Activated CD8-positive, alpha-beta memory T cell treated with anti-CD3 and anti-CD28 coated beads, Interleukin-2, amount 50 U/mL, for 4 hours (primary cell): ENCODE results near the gene FOXI2.

Source experiments
- DNase-seq: peaks from one replicate; pipeline ENCODE4 v3.0.0-alpha.2; 2020

Gene FOXI2

GRCh38 chr10:127736915-127737562 is at the start of gene FOXI2:
TSS of gene FOXI2 (plus strand) at chr10:127737185. CDS start at chr10:127737274, 89 bp downstream.
- no peak for DNase-seq

GRCh38 chr10:127687548-127687947 is 49.4 kb upstream of the FOXI2 start:
- no peak for DNase-seq

GRCh38 chr10:127690176-127690835 is 46.7 kb upstream of the FOXI2 start:
- no peak for DNase-seq

- DNase-seq, result no peak
Measured at GRCh38 chr10:127694580-127695193, 42.3 kb upstream of the FOXI2 start.

GRCh38 chr10:127695431-127695830 is 41.6 kb upstream of the FOXI2 start:
- DNase-seq, result no peak

- DNase-seq, result no peak
Measured at GRCh38 chr10:127698886-127699285, 38.1 kb upstream of the FOXI2 start.

- no peak for DNase-seq
Measured at GRCh38 chr10:127699311-127699710, 37.7 kb upstream of the FOXI2 start.

GRCh38 chr10:127702271-127702670 is 34.7 kb upstream of the FOXI2 start:
- DNase-seq, result no peak

GRCh38 chr10:127715249-127715648 is 21.7 kb upstream of the FOXI2 start:
- DNase-seq, result no peak

- no peak for DNase-seq
Measured at GRCh38 chr10:127715782-127716378, 21.1 kb upstream of the FOXI2 start.

- no peak for DNase-seq
Measured at GRCh38 chr10:127720142-127720541, 16.8 kb upstream of the FOXI2 start.

- DNase-seq, result no peak
Measured at GRCh38 chr10:127720903-127721302, 16.1 kb upstream of the FOXI2 start.

- DNase-seq, result no peak
Measured at GRCh38 chr10:127734753-127735152, 2.2 kb upstream of the FOXI2 start.

GRCh38 chr10:127735156-127735555 is 1.8 kb upstream of the FOXI2 start:
- no peak for DNase-seq

GRCh38 chr10:127735723-127736221 is 1.2 kb upstream of the FOXI2 start:
- DNase-seq, result no peak

- DNase-seq, result no peak
Measured at GRCh38 chr10:127736222-127736914, 617 bp upstream of the FOXI2 start.

- no peak for DNase-seq
Measured at GRCh38 chr10:127737563-127738511, 852 bp downstream of the FOXI2 start.

- no peak for DNase-seq
Measured at GRCh38 chr10:127738512-127739424, 1.8 kb downstream of the FOXI2 start.

- DNase-seq, result no peak
Measured at GRCh38 chr10:127739908-127740307, 2.9 kb downstream of the FOXI2 start.

- DNase-seq, result no peak
Measured at GRCh38 chr10:127740596-127740995, 3.6 kb downstream of the FOXI2 start.

- DNase-seq, result no peak
Measured at GRCh38 chr10:127743205-127743604, 6.2 kb downstream of the FOXI2 start.
